OCI-LY7 (cell line): ENCODE results near the gene PROM2. TPM values are rescaled to one million over a fixed set of nuclear protein-coding genes. Genes with fewer than 3 reads are reported as not detected.
A peak's percentile ranks its signal among the peaks of the same experiment; 100 is the strongest.

ENCODE experiments used
- BruUV-seq: library from RNA; stranded (reverse); fragments of 400-500 nt; replicated peaks from 2 replicates; lab custom pipeline; 2021; lab: Mats Ljungman, UMichigan
- CTCF ChIA-PET: fragments of 300-600 bp; sonication (Branson Sonifier 250); formaldehyde crosslinking; loops from one replicate; lab custom pipeline; 2022; ENCODE audit warnings: antibody characterized with exemption; ENCODE audit not compliant: unreplicated experiment; lab: Charles Lee
- POLR2A ChIA-PET: fragments of 300-600 bp; sonication (Branson Sonifier 250); formaldehyde crosslinking; loops from one replicate; lab custom pipeline; 2022; ENCODE audit warnings: antibody characterized with exemption; lab: Charles Lee
- DNase-seq: peaks from one replicate; pipeline ENCODE4 v3.0.0-alpha.2; 2015; ENCODE audit warnings: low spot score
- H2AFZ ChIP-seq: fragments of 200-600 bp; sonication (generic), shearing (Covaris generic); 2 replicates; pipeline ENCODE4 v1.6.1; 2014; ENCODE audit warnings: mild to moderate bottlenecking, antibody characterized with exemption, low read length, moderate library complexity
- H3K27ac ChIP-seq: fragments of 200-600 bp; sonication (generic); 2 replicates; pipeline ENCODE4 v1.5.1; 2014; ENCODE audit warnings: mixed run types, low read depth, mild to moderate bottlenecking, moderate library complexity, low read length, inconsistent platforms; ENCODE audit not compliant: poor library complexity, severe bottlenecking
- H3K36me3 ChIP-seq: fragments of 200-600 bp; sonication (generic); 2 replicates; pipeline ENCODE4 v1.6.1; 2014; ENCODE audit warnings: mild to moderate bottlenecking, antibody characterized with exemption, low read length, moderate library complexity, mixed read lengths; ENCODE audit not compliant: insufficient read depth
- H3K4me1 ChIP-seq: fragments of 200-600 bp; sonication (generic); 2 replicates; pipeline ENCODE4 v1.5.1; 2014; ENCODE audit warnings: mild to moderate bottlenecking, low read length; ENCODE audit not compliant: insufficient read depth, poor library complexity, severe bottlenecking
- H3K4me2 ChIP-seq: fragments of 200-600 bp; sonication (generic); 2 replicates; pipeline ENCODE4 v1.6.1; 2014; ENCODE audit warnings: mild to moderate bottlenecking, low read length
- H3K4me3 ChIP-seq: fragments of 200-600 bp; sonication (generic); 2 replicates; pipeline ENCODE4 v1.5.1; 2014; ENCODE audit warnings: mild to moderate bottlenecking, low read depth, low read length; ENCODE audit not compliant: poor library complexity, severe bottlenecking
- H3K79me2 ChIP-seq: fragments of 200-600 bp; sonication (generic); 2 replicates; pipeline ENCODE4 v1.6.1; 2016; ENCODE audit warnings: low read depth, mild to moderate bottlenecking, low read length, moderate library complexity, mixed read lengths; ENCODE audit not compliant: insufficient read depth
- H3K9me2 ChIP-seq: fragments of 200-600 bp; sonication (generic); 2 replicates; pipeline ENCODE4 v1.6.1; 2016; ENCODE audit warnings: mild to moderate bottlenecking, low read length, mixed read lengths; ENCODE audit not compliant: insufficient read depth
- H3K9me3 ChIP-seq: fragments of 200-600 bp; sonication (generic); 2 replicates; pipeline ENCODE4 v1.6.1; 2014; ENCODE audit warnings: mild to moderate bottlenecking, mixed run types, low read length, mixed read lengths
- H4K20me1 ChIP-seq: fragments of 200-600 bp; sonication (generic); 2 replicates; pipeline ENCODE4 v1.6.1; 2014; ENCODE audit warnings: mild to moderate bottlenecking, antibody characterized with exemption, low read length, moderate library complexity, mixed read lengths; ENCODE audit not compliant: insufficient read depth
- CTCF ChIP-seq: fragments of 200-600 bp; sonication (generic); conservative IDR thresholded peaks from 2 replicates; pipeline ENCODE4 v1.5.1; 2014; ENCODE audit warnings: mild to moderate bottlenecking, antibody characterized with exemption, low read length, moderate library complexity, mixed read lengths
- EZH2phosphoT487 ChIP-seq: fragments of 200-600 bp; sonication (generic); IDR thresholded peaks from 2 replicates; pipeline ENCODE4 v1.6.1; 2018; ENCODE audit warnings: low read depth, borderline replicate concordance, mild to moderate bottlenecking, mixed run types, antibody characterized with exemption, low read length, moderate library complexity, mixed read lengths
- intact Hi-C: fragments of 100-400 bp; cut with micrococcal nuclease; formaldehyde crosslinking; loops from one replicate; pipeline ENCODE4 v1.10.0; 2022; ENCODE audit not compliant: unreplicated experiment
- total RNA-seq, 2 experiments: library from RNA; depleted of rRNA in 1 of 2; stranded (reverse); fragments of >200 nt in 1 of 2; shearing (Covaris generic) in 1 of 2; gene quantifications; 2 replicates each; pipeline ENCODE4 v1.2.3, GENCODE V29; 2014 to 2022

Gene PROM2
- total RNA-seq, 2 experiments from 2014 or later = 0.47 TPM; not detected in 1

- H3K4me2 ChIP-seq = no peak overlapping the region
These were observed 42.5 kb upstream of the PROM2 start for GRCh38 chr2:95231723-95232122.

GRCh38 chr2:95232232-95232631, 42.0 kb upstream of the PROM2 start:
- CTCF ChIA-PET = interaction anchor here (1.1 kb wide), 1 partner anchor 9 kb away, joined by 4 read pairs; no protein-coding TSS in a partner anchor
- intact Hi-C loops = no loop called here
- H3K36me3 ChIP-seq = no peaks in the 10 kb centered on the region
- no peaks in the 10 kb centered on the region for H3K4me1 ChIP-seq
- H3K9me3 ChIP-seq = no peaks in the 10 kb centered on the region
- no peak overlapping the region for H3K4me3 ChIP-seq
- no peak overlapping the region for H2AFZ ChIP-seq
- H3K9me2 ChIP-seq = no peaks in the 10 kb centered on the region
- H3K27ac ChIP-seq = no peak overlapping the region
- TF ChIP-seq EZH2phosphoT487 = no peak
- no peaks in the 10 kb centered on the region for H4K20me1 ChIP-seq
- BruUV-seq = no TSS peak
- H3K79me2 ChIP-seq = no peaks in the 10 kb centered on the region
- no peak for DNase-seq
- H3K4me2 ChIP-seq = no peak overlapping the region
- POLR2A ChIA-PET = no interaction called here

More at GRCh38 chr2:95231723-95232122, 42.5 kb upstream of the PROM2 start:
- POLR2A ChIA-PET = no interaction called here
- BruUV-seq = no TSS peak
- TF ChIP-seq EZH2phosphoT487 = no peak
- TF ChIP-seq CTCF = peak; percentile 90
- no peaks in the 10 kb centered on the region for H3K79me2 ChIP-seq
- H3K36me3 ChIP-seq = no peaks in the 10 kb centered on the region
- H3K27ac ChIP-seq = no peak overlapping the region
- intact Hi-C loops = no loop called here
- no peaks in the 10 kb centered on the region for H3K4me1 ChIP-seq
- H3K9me2 ChIP-seq = no peaks in the 10 kb centered on the region
- H4K20me1 ChIP-seq = no peaks in the 10 kb centered on the region
- H3K4me3 ChIP-seq = no peak overlapping the region
- CTCF ChIA-PET = interaction anchor here (1.1 kb wide), 1 partner anchor 9 kb away, joined by 4 read pairs; no protein-coding TSS in a partner anchor
- no peak overlapping the region for H2AFZ ChIP-seq
- DNase-seq = peak; percentile 58
- no peaks in the 10 kb centered on the region for H3K9me3 ChIP-seq

DNA sequence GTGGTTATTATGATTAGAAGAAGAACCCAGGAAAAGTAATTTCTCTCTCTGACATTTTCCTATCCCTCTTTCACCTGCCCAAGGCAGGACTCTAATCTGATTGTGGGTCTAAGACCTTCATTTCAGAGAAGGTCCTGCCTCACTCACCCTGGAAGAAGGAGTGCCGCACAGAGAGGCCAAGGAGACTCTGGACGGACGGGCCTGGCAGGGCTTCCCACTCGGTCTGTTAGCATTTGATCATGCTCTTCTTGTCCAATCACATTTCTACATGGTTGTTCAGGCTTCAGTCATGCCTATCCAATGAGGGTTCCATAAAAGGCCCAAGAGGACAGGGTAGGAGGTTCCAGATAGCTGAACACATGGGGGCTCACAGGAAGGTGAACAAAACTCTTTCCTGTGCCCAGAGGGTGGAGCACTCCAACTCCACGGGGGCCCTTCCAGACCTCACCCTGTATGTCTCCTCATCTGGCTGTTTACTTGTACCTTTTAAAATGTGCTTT, 39.9 kb upstream of the PROM2 start:
- intact Hi-C loops = no loop called here
- Histone ChIP-seq H3K36me3 (no peaks in the 10 kb centered on the region), H3K79me2 (no peaks in the 10 kb centered on the region), H2AFZ (no peak overlapping the region), H3K4me2 (no peak overlapping the region), H3K9me3 (no peaks in the 10 kb centered on the region), H4K20me1 (no peaks in the 10 kb centered on the region), H3K4me1 (no peaks in the 10 kb centered on the region), H3K9me2 (no peaks in the 10 kb centered on the region), H3K4me3 (no peak overlapping the region), H3K27ac (no peak overlapping the region)
- TF ChIP-seq CTCF (no peak), EZH2phosphoT487 (no peak)
- CTCF ChIA-PET = no interaction called here
- POLR2A ChIA-PET = no interaction called here
- no peak for DNase-seq
- no TSS peak for BruUV-seq
